ENCODE data around the gene NIPA2.

NIPA2 gene

GRCh38 chr15:22903427-22903826 is 65.0 kb downstream of the NIPA2 start:
- no peak for DNase-seq
- no peaks in the 10 kb centered on the region for H4K20me1 ChIP-seq (ENCODE audit: insufficient read depth, low read length)
- no peaks in the 10 kb centered on the region for H3K9me3 ChIP-seq (replicated peaks; ENCODE audit: insufficient read depth, low read length)
- no peaks in the 10 kb centered on the region for H3F3A ChIP-seq (ENCODE audit: insufficient read depth, low read length)
- no peaks in the 10 kb centered on the region for H3K79me2 ChIP-seq (ENCODE audit: low read length)
- H2AFZ ChIP-seq (ENCODE audit: low read length), result no peak overlapping the region
- H3K27ac ChIP-seq (ENCODE audit: low read length), result no peak overlapping the region
- H3K36me3 ChIP-seq (replicated peaks; ENCODE audit: insufficient read depth, low read length), result no peaks in the 10 kb centered on the region
- no peak overlapping the region for H3K4me2 ChIP-seq (ENCODE audit: low read depth, low read length)
- no peak for TF ChIP-seq CTCF (IDR thresholded peaks at IDR 0.05; ENCODE audit: low read length)
- no peak for TF ChIP-seq EZH2 (optimal IDR thresholded peaks at IDR 0.05; ENCODE audit: low read depth, low read length)
- H3K4me3 ChIP-seq (ENCODE audit: low read length), result no peak overlapping the region
- H3K4me1 ChIP-seq (ENCODE audit: low read length), result no peaks in the 10 kb centered on the region
- no peaks in the 10 kb centered on the region for H3K9me2 ChIP-seq (replicated peaks; ENCODE audit: insufficient read depth, low read length)
- no peaks in the 10 kb centered on the region for H3K27me3 ChIP-seq (replicated peaks; ENCODE audit: insufficient read depth, low read length)
- no peak overlapping the region for H3K9ac ChIP-seq (ENCODE audit: low read length)

GRCh38 chr15:22903961-22904534 is 65.6 kb downstream of the NIPA2 start:
- no peak for DNase-seq
- H3K9me2 ChIP-seq (replicated peaks; ENCODE audit: insufficient read depth, low read length), result no peaks in the 10 kb centered on the region

GRCh38 chr15:22904736-22905135 is 66.3 kb downstream of the NIPA2 start:
- no peak overlapping the region for H3K4me2 ChIP-seq (ENCODE audit: low read depth, low read length)
- no peaks in the 10 kb centered on the region for H3K27me3 ChIP-seq (replicated peaks; ENCODE audit: insufficient read depth, low read length)
- no peaks in the 10 kb centered on the region; the same call in 1 of the 2 replicates for H3K36me3 ChIP-seq (replicated peaks; ENCODE audit: insufficient read depth, low read length)
- no peak overlapping the region for H3K4me3 ChIP-seq (ENCODE audit: low read length)
- no peak overlapping the region for H3K9ac ChIP-seq (ENCODE audit: low read length)
- no peaks in the 10 kb centered on the region for H3F3A ChIP-seq (ENCODE audit: insufficient read depth, low read length)
- DNase-seq, result no peak
- no peaks in the 10 kb centered on the region for H3K9me3 ChIP-seq (replicated peaks; ENCODE audit: insufficient read depth, low read length)
- no peak overlapping the region for H3K27ac ChIP-seq (ENCODE audit: low read length)
- no peaks in the 10 kb centered on the region for H4K20me1 ChIP-seq (ENCODE audit: insufficient read depth, low read length)
- H3K9me2 ChIP-seq (replicated peaks; ENCODE audit: insufficient read depth, low read length), result no peaks in the 10 kb centered on the region
- no peaks in the 10 kb centered on the region for H3K79me2 ChIP-seq (ENCODE audit: low read length)
- TF ChIP-seq EZH2phosphoT487 (IDR thresholded peaks at IDR 0.05; ENCODE audit: low read length) (no peak), CTCF (IDR thresholded peaks at IDR 0.05; ENCODE audit: low read length) (no peak), EZH2 (optimal IDR thresholded peaks at IDR 0.05; ENCODE audit: low read depth, low read length) (no peak)
- H2AFZ ChIP-seq (ENCODE audit: low read length), result no peak overlapping the region
- H3K4me1 ChIP-seq (ENCODE audit: low read length), result no peaks in the 10 kb centered on the region

More at GRCh38 chr15:22903961-22904534, 65.6 kb downstream of the NIPA2 start:
- Histone ChIP-seq H3K27me3 (replicated peaks; ENCODE audit: insufficient read depth, low read length) (no peaks in the 10 kb centered on the region), H3K27ac (ENCODE audit: low read length) (no peak overlapping the region), H4K20me1 (ENCODE audit: insufficient read depth, low read length) (no peaks in the 10 kb centered on the region), H2AFZ (ENCODE audit: low read length) (no peak overlapping the region), H3K79me2 (ENCODE audit: low read length) (no peaks in the 10 kb centered on the region), H3K4me2 (ENCODE audit: low read depth, low read length) (no peak overlapping the region), H3F3A (ENCODE audit: insufficient read depth, low read length) (no peaks in the 10 kb centered on the region), H3K36me3 (replicated peaks; ENCODE audit: insufficient read depth, low read length) (no peaks in the 10 kb centered on the region), H3K9ac (ENCODE audit: low read length) (no peak overlapping the region), H3K9me3 (replicated peaks; ENCODE audit: insufficient read depth, low read length) (no peaks in the 10 kb centered on the region), H3K4me3 (ENCODE audit: low read length) (no peak overlapping the region), H3K4me1 (ENCODE audit: low read length) (no peaks in the 10 kb centered on the region)
- TF ChIP-seq EZH2 (optimal IDR thresholded peaks at IDR 0.05; ENCODE audit: low read depth, low read length), result no peak
- TF ChIP-seq EZH2phosphoT487 (IDR thresholded peaks at IDR 0.05; ENCODE audit: low read length), result no peak
- TF ChIP-seq CTCF (IDR thresholded peaks at IDR 0.05; ENCODE audit: low read length), result no peak
